Keratinocyte (primary cell): Measurements from ENCODE around the gene GARNL3.

Source experiments
- CTCF ChIP-seq, 3 experiments: IDR thresholded peaks in 1 of 3; conservative IDR thresholded peaks in 1 of 3; optimal IDR thresholded peaks in 1 of 3; 2 replicates in 2 of 3; 3 replicates in 1 of 3; pipeline versions ENCODE3 to v1.5.1; 2011; ENCODE audit warnings: low read length in 3 of 3, mild to moderate bottlenecking in 3 of 3, moderate library complexity in 2 of 3, control low read depth in 1 of 3, inconsistent platforms in 1 of 3; ENCODE audit not compliant: insufficient read depth in 2 of 3; ENCODE audit errors: extremely low read depth in 1 of 3
- EZH2 ChIP-seq: IDR thresholded peaks from one replicate; pipeline ENCODE4 v1.6.1; 2012; ENCODE audit warnings: inconsistent platforms, mild to moderate bottlenecking, low read length, moderate library complexity

- no peak for TF ChIP-seq CTCF (optimal IDR thresholded peaks at IDR 0.05 in 1 of 3, IDR thresholded peaks at IDR 0.05 in 1 of 3, conservative IDR thresholded peaks at IDR 0.05 in 1 of 3; ENCODE audit: extremely low read depth in 1 of 3, insufficient read depth in 2 of 3, low read length in 3 of 3)
- TF ChIP-seq EZH2: no peak
These were observed 28.8 kb downstream of the GARNL3 start for GRCh38 chr9:127293328-127293727.
